Ovary (tissue), 9 donors: Measurements from ENCODE around the gene C9orf43. TPM values are rescaled to one million over a fixed set of nuclear protein-coding genes. Genes with fewer than 3 reads are reported as not detected.

Experiments
- DNase-seq, 5 donors: peaks; one replicate each; pipeline ENCODE4 v3.0.0-alpha.2; 2019 to 2020
- H3K27ac ChIP-seq, 2 donors: fragments of 200-600 bp; one replicate each; pipeline versions ENCODE4 v1.5.1 to v1.8.0; 2019 to 2022
- H3K27me3 ChIP-seq: fragments of 200-600 bp; one replicate; pipeline ENCODE4 v1.8.0; 2022
- H3K36me3 ChIP-seq: fragments of 200-600 bp; sonication (generic); one replicate; pipeline ENCODE4 v1.5.1; 2019
- H3K4me1 ChIP-seq: one replicate; pipeline ENCODE4 v1.8.1; 2013; ENCODE audit warnings: mild to moderate bottlenecking, moderate library complexity; ENCODE audit not compliant: insufficient read depth
- H3K4me3 ChIP-seq: fragments of 200-600 bp; sonication (generic); one replicate; pipeline ENCODE4 v1.5.1; 2017
- H3K9me3 ChIP-seq, 2 donors: fragments of 200-600 bp in 1 of 2; sonication (generic) in 1 of 2; one replicate each; pipeline versions ENCODE4 v1.5.1 to v1.8.1; 2013 to 2019; ENCODE audit warnings: mild to moderate bottlenecking in 1 of 2, moderate library complexity in 1 of 2
- EP300 ChIP-seq: sonication (generic); formaldehyde crosslinking; IDR thresholded peaks from one replicate; pipeline ENCODE4 v1.6.1; 2017; ENCODE audit warnings: antibody characterized with exemption
- POLR2A ChIP-seq: fragments of 450-650 bp; IDR thresholded peaks from one replicate; pipeline ENCODE4 v1.6.1; 2017; ENCODE audit warnings: antibody characterized with exemption, mild to moderate bottlenecking, moderate library complexity
- WGBS, 3 donors: extraction: QIAGEN DNeasy Blood & Tissue Kit in 1 of 3; methylation state at CpG; one replicate each; pipeline versions ENCODE4 v1.1.5 to v1.1.7; 2013 to 2017; 5-methylcytosine and 5-hydroxymethylcytosine counted together
- intact Hi-C, 4 donors: fragments of 100-400 bp; cut with DNase I; formaldehyde crosslinking; loops; one replicate each; pipeline versions ENCODE4 v1.11.0 to v1.15.1; 2022 to 2023
- polyA plus RNA-seq, 2 donors: library from polyadenylated mRNA; stranded (reverse); fragments of 200-250 nt in 1 of 2; fragments of 350-450 nt in 1 of 2; fragmentation: Illumina TruSeq in 1 of 2; extraction: RNeasy Lipid Tissue Mini Kit (QIAGEN cat#74804) in 1 of 2; gene quantifications; one replicate each; pipeline ENCODE4 v1.2.3, GENCODE V29; 2013 to 2014
- total RNA-seq, 7 donors: library from RNA; depleted of rRNA in 2 of 7; stranded (reverse); fragments of >200 nt in 2 of 7; fragmentation: NEBNext Ultra II Directional in 3 of 7; extraction: Animal tissue kit (Norgen Biotek cat#: 25700) in 3 of 7; gene quantifications; one replicate each; pipeline versions ENCODE4 v1.1.0 to v1.2.4, GENCODE V29; 2016 to 2023
- TF ChIP-seq, protein P1 (sequence below), 3 donors: fragments of 450-650 bp in 2 of 3; fragments of 200-600 bp in 1 of 3; IDR thresholded peaks; one replicate each; pipeline versions ENCODE4 v1.5.1 to v1.8.0; 2016 to 2022; ENCODE audit warnings: antibody characterized with exemption in 3 of 3, mild to moderate bottlenecking in 1 of 3
- donor health status: DM: no; HTN: no; CAD: no; lungs with moderate emphysema.
- donor health status: DM: no; HTN: no; CAD: no.
- donor health status: Bipolar disorder and iron deficiency.
- donor health status: DM: yes; HTN: yes; CAD: no.
- donor health status: DM: no; HTN: no; CAD: no.
- donor health status: DM: yes; HTN: yes; CAD: no.

Gene C9orf43
- total and polyA plus RNA-seq, 9 donors = 0.46 to 1.2 (median 0.84) TPM

DNA sequence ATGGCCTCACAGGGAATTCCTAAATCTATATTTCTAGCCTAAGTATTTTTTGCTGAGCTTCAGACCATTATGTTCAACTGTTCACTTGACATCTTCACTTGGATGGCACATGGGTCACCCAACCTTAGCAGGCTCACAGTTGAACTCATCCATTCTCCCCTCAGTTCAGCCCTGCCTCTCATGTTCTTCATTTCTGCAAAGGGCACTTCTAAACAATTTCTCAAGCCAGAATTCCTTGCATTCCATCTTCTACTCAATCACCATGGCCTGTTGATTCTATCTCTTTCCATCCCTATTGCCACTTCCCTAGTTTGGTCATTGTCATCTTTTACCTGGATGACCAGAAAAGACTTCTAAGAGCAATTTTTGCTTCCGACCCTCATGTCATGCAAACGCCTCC lies 45.7 kb downstream of the C9orf43 start:
- no peaks in the 10 kb centered on the region for H3K9me3 ChIP-seq
- no peak for DNase-seq
- H3K27ac ChIP-seq = peak overlapping the region in 1 of 2 donors; percentile 90
- TF ChIP-seq, protein P1, sequence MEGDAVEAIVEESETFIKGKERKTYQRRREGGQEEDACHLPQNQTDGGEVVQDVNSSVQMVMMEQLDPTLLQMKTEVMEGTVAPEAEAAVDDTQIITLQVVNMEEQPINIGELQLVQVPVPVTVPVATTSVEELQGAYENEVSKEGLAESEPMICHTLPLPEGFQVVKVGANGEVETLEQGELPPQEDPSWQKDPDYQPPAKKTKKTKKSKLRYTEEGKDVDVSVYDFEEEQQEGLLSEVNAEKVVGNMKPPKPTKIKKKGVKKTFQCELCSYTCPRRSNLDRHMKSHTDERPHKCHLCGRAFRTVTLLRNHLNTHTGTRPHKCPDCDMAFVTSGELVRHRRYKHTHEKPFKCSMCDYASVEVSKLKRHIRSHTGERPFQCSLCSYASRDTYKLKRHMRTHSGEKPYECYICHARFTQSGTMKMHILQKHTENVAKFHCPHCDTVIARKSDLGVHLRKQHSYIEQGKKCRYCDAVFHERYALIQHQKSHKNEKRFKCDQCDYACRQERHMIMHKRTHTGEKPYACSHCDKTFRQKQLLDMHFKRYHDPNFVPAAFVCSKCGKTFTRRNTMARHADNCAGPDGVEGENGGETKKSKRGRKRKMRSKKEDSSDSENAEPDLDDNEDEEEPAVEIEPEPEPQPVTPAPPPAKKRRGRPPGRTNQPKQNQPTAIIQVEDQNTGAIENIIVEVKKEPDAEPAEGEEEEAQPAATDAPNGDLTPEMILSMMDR (IDR thresholded peaks at IDR 0.05) = no peak
- no peak for TF ChIP-seq EP300
- TF ChIP-seq POLR2A = no peak
- peaks cover 13% of the 10 kb centered on the region for H3K4me1 ChIP-seq
- no peak overlapping the region for H3K4me3 ChIP-seq
- 89 to 95% (median 93%) methylated on average over 2 of the region's 2 CpGs for WGBS, 3 donors
- intact Hi-C loops = loop anchor here in 1 of 4 donors (5.0 kb wide), 1 partner anchor 111 kb away; no protein-coding TSS in a partner anchor
- no peaks in the 10 kb centered on the region for H3K36me3 ChIP-seq
- H3K27me3 ChIP-seq = no peaks in the 10 kb centered on the region

DNA sequence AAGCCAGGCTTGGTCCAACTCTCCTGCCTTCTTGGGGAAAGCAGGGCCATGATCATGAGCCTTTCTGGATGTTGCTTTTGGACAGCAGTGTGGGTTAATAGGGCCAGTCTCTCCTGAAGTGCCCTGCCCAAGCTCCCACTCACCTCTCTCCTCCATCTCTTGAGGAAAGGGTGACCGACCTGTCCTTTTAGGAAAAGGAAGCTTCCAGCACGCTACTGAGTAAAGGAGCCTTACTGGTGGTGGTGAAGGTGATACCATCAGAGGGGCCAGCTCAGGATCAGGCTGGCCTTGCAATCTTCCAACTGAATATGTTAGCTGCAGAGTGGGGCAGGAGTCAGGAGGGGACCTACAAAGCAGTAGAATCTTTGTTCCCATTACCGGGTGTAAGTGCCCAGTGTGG lies 50.7 kb downstream of the C9orf43 start:
- Histone ChIP-seq H3K9me3 (no peaks in the 10 kb centered on the region), H3K36me3 (no peaks in the 10 kb centered on the region), H3K4me3 (no peak overlapping the region), H3K4me1 (peaks cover 4% of the 10 kb centered on the region), H3K27me3 (no peaks in the 10 kb centered on the region), H3K27ac (no peak overlapping the region)
- no peak for DNase-seq
- 79 to 100% (median 99%) methylated on average over 3 of the region's 3 CpGs for WGBS, 3 donors
- TF ChIP-seq, protein P1 (IDR thresholded peaks at IDR 0.05) = no peak
- no peak for TF ChIP-seq EP300
- no peak for TF ChIP-seq POLR2A
- intact Hi-C loops = no loop called here

DNA sequence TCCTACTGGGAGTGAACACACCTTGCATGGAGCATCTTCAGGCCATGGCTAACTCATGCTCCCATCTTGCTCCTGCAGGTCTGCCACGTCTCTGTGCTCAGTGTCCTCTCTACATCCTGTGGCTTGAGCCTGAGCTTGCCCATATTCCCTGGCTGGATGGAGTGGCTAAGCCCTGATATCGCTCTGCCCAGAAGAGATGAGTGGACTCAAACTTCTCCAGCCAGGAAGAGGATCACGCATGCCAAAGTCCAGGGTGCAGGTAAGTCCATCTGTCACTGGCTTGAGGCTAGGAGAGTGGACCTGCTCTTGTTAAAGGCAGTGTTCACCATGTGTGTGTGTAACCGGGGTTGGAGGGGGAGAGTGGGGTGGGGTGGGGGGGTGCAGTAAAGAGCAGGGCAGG lies 51.4 kb downstream of the C9orf43 start:
- Histone ChIP-seq H3K4me1 (peaks cover 2% of the 10 kb centered on the region), H3K9me3 (no peaks in the 10 kb centered on the region), H3K36me3 (no peaks in the 10 kb centered on the region), H3K4me3 (no peak overlapping the region), H3K27me3 (no peaks in the 10 kb centered on the region), H3K27ac (no peak overlapping the region)
- DNase-seq = no peak
- TF ChIP-seq EP300 (no peak), POLR2A (no peak)
- TF ChIP-seq, protein P1 (IDR thresholded peaks at IDR 0.05) = no peak
- 92 to 100% (median 96%) methylated on average over 4 of the region's 4 CpGs for WGBS, 3 donors
- intact Hi-C loops = no loop called here

DNA sequence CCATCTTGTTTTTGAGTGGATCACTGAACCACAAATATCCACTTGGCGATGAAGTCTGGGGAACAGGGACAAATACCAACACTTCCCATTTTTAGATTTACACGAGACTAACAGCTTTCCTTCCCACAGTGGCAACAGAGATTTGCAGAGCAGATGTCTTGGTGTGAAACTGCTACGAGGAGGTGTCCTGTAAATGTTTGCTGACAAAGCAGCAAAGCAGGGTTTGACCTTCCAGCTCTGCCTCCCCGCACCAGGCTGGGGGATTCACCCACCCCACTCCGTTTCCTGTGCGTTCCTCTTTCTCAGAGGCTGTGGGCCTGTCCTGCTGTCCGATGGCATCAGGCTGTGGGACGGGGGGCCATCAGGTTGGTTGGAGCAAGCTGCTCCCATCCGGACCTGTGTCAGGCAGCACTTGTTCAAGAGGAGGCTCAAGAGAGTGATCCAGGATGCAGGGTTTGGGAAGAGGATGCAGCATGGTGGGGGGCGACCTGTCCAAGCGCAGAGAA lies 52.3 kb downstream of the C9orf43 start:
- H3K4me1 ChIP-seq = peaks cover 2% of the 10 kb centered on the region
- no peak overlapping the region for H3K4me3 ChIP-seq
- TF ChIP-seq POLR2A (no peak), EP300 (no peak)
- TF ChIP-seq, protein P1 (IDR thresholded peaks at IDR 0.05) = no peak
- no peaks in the 10 kb centered on the region for H3K36me3 ChIP-seq
- no peak for DNase-seq
- no peaks in the 10 kb centered on the region for H3K27me3 ChIP-seq
- H3K27ac ChIP-seq = no peak overlapping the region
- intact Hi-C loops = no loop called here
- 82 to 85% (median 83%) methylated on average over 11 of the region's 11 CpGs for WGBS, 3 donors
- H3K9me3 ChIP-seq = no peaks in the 10 kb centered on the region
